Astrocyte (in vitro differentiated cells and primary cell): ENCODE results near the gene TPD52L2. TPM values are rescaled to one million over a fixed set of nuclear protein-coding genes. Genes with fewer than 3 reads are reported as not detected.
"Not testable (repeated sequence)": the region's sequence is repeated elsewhere in the genome, so short reads cannot be mapped to it uniquely, and the experiment has no call there.

Experiments
- DNase-seq: peaks from one replicate; pipeline ENCODE4 v3.0.0-alpha.2; 2010; ENCODE audit warnings: low read depth
- FAIRE-seq: peaks from 2 replicates; lab custom pipeline; 2011; peaks lifted over from hg19 to GRCh38; lab: Jason Lieb, UNC
- H2AFZ ChIP-seq: 2 replicates; pipeline ENCODE4 v1.6.0; 2012; ENCODE audit warnings: low read depth, low read length, inconsistent platforms
- H3K27ac ChIP-seq: 2 replicates; pipeline ENCODE4 v1.5.1; 2011; ENCODE audit warnings: low read depth, low read length, inconsistent platforms
- H3K27me3 ChIP-seq: 2 replicates; pipeline ENCODE4 v1.6.0; 2011; ENCODE audit warnings: low read length, inconsistent platforms; ENCODE audit not compliant: insufficient read depth
- H3K36me3 ChIP-seq: 2 replicates; pipeline ENCODE4 v1.5.1; 2011; ENCODE audit warnings: low read length, inconsistent platforms; ENCODE audit not compliant: insufficient read depth
- H3K4me1 ChIP-seq: 2 replicates; pipeline ENCODE4 v1.5.1; 2011; ENCODE audit warnings: low read length, inconsistent platforms; ENCODE audit not compliant: insufficient read depth
- H3K4me2 ChIP-seq: 2 replicates; pipeline ENCODE4 v1.6.0; 2012; ENCODE audit warnings: low read length, inconsistent platforms
- H3K4me3 ChIP-seq: 2 replicates; pipeline ENCODE4 v1.5.1; 2011; ENCODE audit warnings: low read depth, mild to moderate bottlenecking, low read length, inconsistent platforms; ENCODE audit not compliant: insufficient read depth
- H3K79me2 ChIP-seq: 2 replicates; pipeline ENCODE4 v1.6.0; 2012; ENCODE audit warnings: mild to moderate bottlenecking, low read length, inconsistent platforms; ENCODE audit not compliant: insufficient read depth
- H3K9ac ChIP-seq: 2 replicates; pipeline ENCODE4 v1.6.0; 2012; ENCODE audit warnings: mild to moderate bottlenecking, low read length, inconsistent platforms
- H3K9me3 ChIP-seq: 2 replicates; pipeline ENCODE4 v1.5.1; 2012; ENCODE audit warnings: low read depth, mild to moderate bottlenecking, low read length, inconsistent platforms; ENCODE audit not compliant: insufficient read depth
- H4K20me1 ChIP-seq: 2 replicates; pipeline ENCODE4 v1.6.0; 2012; ENCODE audit warnings: low read length, inconsistent platforms; ENCODE audit not compliant: insufficient read depth
- H3K27ac Mint-ChIP-seq: one replicate; pipeline ENCODE4 v1.8.0; 2021; ENCODE audit warnings: mild to moderate bottlenecking, mixed read lengths; ENCODE audit not compliant: unreplicated experiment
- H3K27me3 Mint-ChIP-seq: one replicate; pipeline ENCODE4 v1.8.0; 2021; ENCODE audit warnings: low read depth, mixed read lengths; ENCODE audit not compliant: unreplicated experiment
- H3K36me3 Mint-ChIP-seq: one replicate; pipeline ENCODE4 v1.8.0; 2021; ENCODE audit warnings: low read depth, mixed read lengths; ENCODE audit not compliant: unreplicated experiment
- H3K4me1 Mint-ChIP-seq: one replicate; pipeline ENCODE4 v1.8.0; 2021; ENCODE audit warnings: low read depth, mixed read lengths; ENCODE audit not compliant: unreplicated experiment
- H3K4me3 Mint-ChIP-seq: one replicate; pipeline ENCODE4 v1.8.0; 2021; ENCODE audit warnings: mild to moderate bottlenecking, moderate library complexity, mixed read lengths; ENCODE audit not compliant: unreplicated experiment
- H3K9me3 Mint-ChIP-seq: one replicate; pipeline ENCODE4 v1.8.0; 2021; ENCODE audit warnings: mild to moderate bottlenecking, mixed read lengths; ENCODE audit not compliant: unreplicated experiment
- CTCF ChIP-seq: IDR thresholded peaks from 2 replicates; pipeline ENCODE4 v1.5.1; 2011; ENCODE audit warnings: low read depth, mild to moderate bottlenecking, inconsistent platforms, low read length, moderate library complexity; ENCODE audit not compliant: insufficient read depth
- EZH2 ChIP-seq: IDR thresholded peaks from 2 replicates; pipeline ENCODE4 v1.6.1; 2012; ENCODE audit warnings: mild to moderate bottlenecking, low read length, inconsistent platforms; ENCODE audit not compliant: insufficient read depth
- total RNA-seq: library from RNA; stranded (reverse); gene quantifications from 2 replicates; pipeline ENCODE4 v1.2.1, GENCODE V29; 2021

The TPD52L2 gene
- total RNA-seq, 1 donor from 2014 or later, result 145 TPM

- Histone ChIP-seq H3K4me1 (no peaks in the 10 kb centered on the region), H3K27me3 (no peaks in the 10 kb centered on the region), H3K4me2 (no peak overlapping the region), H3K27ac (no peak overlapping the region), H3K79me2 (peaks cover 61% of the 10 kb centered on the region), H3K36me3 (peaks cover 18% of the 10 kb centered on the region), H3K9me3 (no peaks in the 10 kb centered on the region), H3K4me3 (no peak overlapping the region), H4K20me1 (peaks cover 75% of the 10 kb centered on the region), H3K9ac (no peak overlapping the region), H2AFZ (no peak overlapping the region)
- no peak for FAIRE-seq
- H3K36me3 Mint-ChIP-seq, result peaks cover 11% of the 10 kb centered on the region
- no peak overlapping the region for H3K4me3 Mint-ChIP-seq
- H3K4me1 Mint-ChIP-seq, result peaks cover 5% of the 10 kb centered on the region
- no peak for DNase-seq
- H3K27ac Mint-ChIP-seq, result no peak overlapping the region
- no peak for TF ChIP-seq EZH2
- TF ChIP-seq CTCF, result no peak
- H3K9me3 Mint-ChIP-seq, result peaks cover 3% of the 10 kb centered on the region
- no peaks in the 10 kb centered on the region for H3K27me3 Mint-ChIP-seq
Measured at GRCh38 chr20:63929071-63929470, 64.0 kb downstream of the TPD52L2 start.

- not testable (repeated sequence) for H3K4me1 ChIP-seq, H2AFZ ChIP-seq, H3K4me2 ChIP-seq, H3K4me3 Mint-ChIP-seq, DNase-seq, H3K9me3 ChIP-seq, H3K4me1 Mint-ChIP-seq, H3K4me3 ChIP-seq, H3K27me3 Mint-ChIP-seq, H3K27me3 ChIP-seq, H3K9ac ChIP-seq, H3K9me3 Mint-ChIP-seq, H3K27ac ChIP-seq, FAIRE-seq, H3K27ac Mint-ChIP-seq
- peaks cover 18% of the 10 kb centered on the region for H3K36me3 ChIP-seq
- peaks cover 57% of the 10 kb centered on the region for H3K79me2 ChIP-seq
- H4K20me1 ChIP-seq, result peaks cover 75% of the 10 kb centered on the region
- H3K36me3 Mint-ChIP-seq, result peaks cover 11% of the 10 kb centered on the region
Measured at GRCh38 chr20:63929473-63929883, 64.4 kb downstream of the TPD52L2 start.

GRCh38 chr20:63930971-63931553 lies 66.0 kb downstream of the TPD52L2 start:
- Mint-ChIP-seq H3K27ac (no peak overlapping the region), H3K9me3 (peaks cover 3% of the 10 kb centered on the region), H3K27me3 (no peaks in the 10 kb centered on the region), H3K36me3 (peaks cover 11% of the 10 kb centered on the region), H3K4me3 (no peak overlapping the region), H3K4me1 (peaks cover 3% of the 10 kb centered on the region)
- TF ChIP-seq CTCF, result no peak
- no peak for TF ChIP-seq EZH2
- Histone ChIP-seq H3K79me2 (peaks cover 59% of the 10 kb centered on the region), H3K9ac (no peak overlapping the region), H3K27me3 (no peaks in the 10 kb centered on the region), H3K4me1 (no peaks in the 10 kb centered on the region), H3K4me3 (no peak overlapping the region), H4K20me1 (peaks cover 78% of the 10 kb centered on the region), H2AFZ (no peak overlapping the region), H3K4me2 (no peak overlapping the region), H3K9me3 (no peaks in the 10 kb centered on the region), H3K27ac (no peak overlapping the region), H3K36me3 (peaks cover 18% of the 10 kb centered on the region)
- no peak for DNase-seq
- FAIRE-seq, result no peak
